DOHH2 (cell line): ENCODE data around the gene IRF1.

Experiments used
- CTCF ChIP-seq: fragments of 200-600 bp; sonication (generic); IDR thresholded peaks from one replicate; pipeline ENCODE4 v1.5.1; 2014; ENCODE audit warnings: antibody characterized with exemption, mild to moderate bottlenecking, low read depth, low read length; ENCODE audit not compliant: poor library complexity, severe bottlenecking
- EZH2phosphoT487 ChIP-seq: fragments of 200-600 bp; sonication (generic); IDR thresholded peaks from 2 replicates; pipeline ENCODE4 v1.6.1; 2017; ENCODE audit warnings: borderline replicate concordance, mild to moderate bottlenecking, antibody characterized with exemption, low read length, moderate library complexity, mixed read lengths

- TF ChIP-seq CTCF: no peak
- TF ChIP-seq EZH2phosphoT487: no peak
These were observed 53.6 kb downstream of the IRF1 start for GRCh38 chr5:132436936-132437335.
